Pulmonary artery endothelial cell (primary cell): ENCODE measurements around the gene PGAP3. TPM values are rescaled to one million over a fixed set of nuclear protein-coding genes. Genes with fewer than 3 reads are reported as not detected.

ENCODE experiments used
- DNase-seq: peaks from one replicate; pipeline ENCODE4 v3.0.0-alpha.2; 2011; ENCODE audit warnings: low read depth, low spot score
- total RNA-seq: library from RNA; depleted of rRNA; stranded (reverse); fragments of >200 nt; gene quantifications from 2 replicates; pipeline ENCODE4 v1.2.3, GENCODE V29; 2014

The PGAP3 gene
- total RNA-seq, 1 donor from 2014 or later: 4.2 TPM

- no peak for DNase-seq
Measured at GRCh38 chr17:39624313-39624712, 63.5 kb downstream of the PGAP3 start.

GRCh38 chr17:39623356-39623950, 64.4 kb downstream of the PGAP3 start:
- DNase-seq: no peak

GRCh38 chr17:39622380-39623006, 65.4 kb downstream of the PGAP3 start:
- DNase-seq: no peak

GRCh38 chr17:39621523-39622379, 66.1 kb downstream of the PGAP3 start:
- DNase-seq: peak; percentile 29

Other genes starting within 250 kb of the PGAP3 start
- gene MED1, start 236.8 kb downstream of the PGAP3 start, total RNA-seq: 23.9 and 33.9 TPM in 2 replicates
- gene CDK12, start 226.6 kb downstream of the PGAP3 start, total RNA-seq: 22.2 and 27.5 TPM in 2 replicates
- gene NEUROD2, start 80.1 kb downstream of the PGAP3 start, total RNA-seq: not detected in 2 replicates
- not detected in 2 replicates for gene PPP1R1B, start 61.1 kb downstream of the PGAP3 start, total RNA-seq
- gene STARD3, start 50.9 kb downstream of the PGAP3 start, total RNA-seq: 25.4 and 36.5 TPM in 2 replicates
- 0.07 and 0.18 TPM in 2 replicates for gene TCAP, start 22.7 kb downstream of the PGAP3 start, total RNA-seq
- not detected in 2 replicates for gene PNMT, start 19.6 kb downstream of the PGAP3 start, total RNA-seq
- gene ERBB2, start 12.0 kb upstream of the PGAP3 start, total RNA-seq: 17.9 and 21.2 TPM in 2 replicates
- 12.5 and 16.7 TPM in 2 replicates for gene MIEN1, start 42.5 kb upstream of the PGAP3 start, total RNA-seq
- gene GRB7, start 49.9 kb upstream of the PGAP3 start, total RNA-seq: 0.04 TPM in 1 of 2 replicates, not detected in the other
- gene IKZF3, start 176.3 kb upstream of the PGAP3 start, total RNA-seq: not detected in 2 replicates
- gene ZPBP2, start 180.1 kb upstream of the PGAP3 start, total RNA-seq: not detected in 2 replicates
- gene GSDMB, start 230.6 kb upstream of the PGAP3 start, total RNA-seq: 2.2 and 3.1 TPM in 2 replicates
- gene ORMDL3, start 239.5 kb upstream of the PGAP3 start, total RNA-seq: 25.7 and 26.6 TPM in 2 replicates
- gene LRRC3C, start 239.7 kb upstream of the PGAP3 start, total RNA-seq: not detected in 2 replicates